IPS-NIHi7 (cell line): ENCODE results near the gene TOX2.

Experiments used
- DNase-seq: peaks from one replicate; pipeline ENCODE4 v3.0.0; 2012; ENCODE audit warnings: mixed read lengths; ENCODE audit errors: extremely low spot score

The TOX2 gene

GRCh38 chr20:43938932-43939761 lies 24.5 kb downstream of the TOX2 start:
- DNase-seq, result no peak

- DNase-seq, result no peak
These were observed 25.1 kb downstream of the TOX2 start for GRCh38 chr20:43939762-43940121.

GRCh38 chr20:43940518-43941225 lies 26.0 kb downstream of the TOX2 start:
- DNase-seq, result no peak

- DNase-seq, result no peak
These were observed 27.0 kb downstream of the TOX2 start for GRCh38 chr20:43941476-43942200.

GRCh38 chr20:43942201-43942590 lies 27.5 kb downstream of the TOX2 start:
- DNase-seq, result no peak

- DNase-seq, result no peak
These were observed 28.1 kb downstream of the TOX2 start for GRCh38 chr20:43942667-43943285.

GRCh38 chr20:43943725-43944124 lies 29.1 kb downstream of the TOX2 start:
- no peak for DNase-seq

GRCh38 chr20:43944653-43945235 lies 30.1 kb downstream of the TOX2 start:
- no peak for DNase-seq

GRCh38 chr20:43945391-43946205 lies 30.9 kb downstream of the TOX2 start:
- no peak for DNase-seq

- DNase-seq, result no peak
These were observed 31.5 kb downstream of the TOX2 start for GRCh38 chr20:43946206-43946491.

GRCh38 chr20:43946659-43947315 lies 32.1 kb downstream of the TOX2 start:
- peak; percentile 47 for DNase-seq

- DNase-seq, result no peak
These were observed 32.7 kb downstream of the TOX2 start for GRCh38 chr20:43947316-43947710.

- no peak for DNase-seq
These were observed 33.8 kb downstream of the TOX2 start for GRCh38 chr20:43948455-43948854.

- no peak for DNase-seq
These were observed 34.6 kb downstream of the TOX2 start for GRCh38 chr20:43949248-43949647.

GRCh38 chr20:43949741-43950618 lies 35.3 kb downstream of the TOX2 start:
- no peak for DNase-seq

GRCh38 chr20:43953919-43954592 lies 39.4 kb downstream of the TOX2 start:
- DNase-seq, result no peak

GRCh38 chr20:43954704-43955061 lies 40.0 kb downstream of the TOX2 start:
- DNase-seq, result no peak

GRCh38 chr20:43955062-43955749 lies 40.6 kb downstream of the TOX2 start:
- DNase-seq, result peak; percentile 41
